ENCODE results near the gene ADM2. TPM values are rescaled to one million over a fixed set of nuclear protein-coding genes. Genes with fewer than 3 reads are reported as not detected.

Gene ADM2
- total and polyA plus RNA-seq, 2 of the 13 experiments (the other 11 are each of a cell fraction or from before 2014, with no cell fraction given) = 1.2 to 3.0 TPM

DNA sequence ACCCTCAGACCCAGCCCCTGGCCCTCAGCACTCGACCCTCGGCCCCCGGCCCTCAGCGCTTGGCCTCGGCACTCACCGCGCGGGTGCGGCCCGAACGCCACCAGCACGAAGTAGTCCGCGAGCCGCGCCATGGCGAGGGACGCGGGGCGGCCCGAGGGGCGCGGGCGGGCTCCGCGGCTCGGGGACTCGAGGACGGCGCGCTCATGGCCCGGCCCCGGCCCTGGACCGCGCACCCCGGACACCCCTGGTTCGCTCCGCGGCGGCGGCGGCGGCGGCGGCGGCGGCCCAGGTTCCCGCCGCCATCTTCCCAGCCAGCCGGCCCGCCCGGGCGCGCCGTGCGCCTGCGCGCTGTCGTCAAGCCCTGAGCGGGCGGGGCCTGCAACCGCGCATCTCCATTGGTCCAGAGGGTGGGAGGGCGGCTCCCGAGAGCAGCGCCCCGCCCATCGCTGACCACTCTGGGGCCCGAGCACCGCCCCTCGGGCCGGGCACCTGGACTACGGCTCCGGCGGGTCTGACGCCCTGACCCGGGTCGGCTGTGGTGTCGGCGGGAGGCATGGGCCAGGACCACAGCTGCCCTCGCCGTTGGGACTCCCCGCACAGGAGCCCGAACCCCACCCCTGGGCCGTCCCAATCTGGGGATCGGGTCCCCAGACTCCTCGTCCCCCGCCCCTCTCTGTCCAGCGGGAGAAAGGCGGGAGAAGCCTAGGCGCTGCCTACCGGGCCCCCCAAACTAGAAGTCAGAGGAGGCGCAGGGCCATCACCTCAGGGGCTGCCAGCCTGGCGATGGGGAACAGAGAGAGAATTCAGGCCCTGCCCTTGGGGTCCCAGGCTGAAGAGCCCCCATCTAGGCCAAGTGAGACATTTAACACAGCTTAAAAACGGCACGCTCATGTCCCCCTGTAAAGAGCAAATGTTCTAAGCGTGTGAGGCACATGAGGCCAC, 6.4 kb upstream of the ADM2 start, which contains the start of gene SBF1 (continued):
- TF ChIP-seq ZNF660 (CRISPR knock-in tag; IDR thresholded peaks at IDR 0.05; ENCODE audit: borderline replicate concordance, low read depth) = no peak
- TF ChIP-seq, protein P1, sequence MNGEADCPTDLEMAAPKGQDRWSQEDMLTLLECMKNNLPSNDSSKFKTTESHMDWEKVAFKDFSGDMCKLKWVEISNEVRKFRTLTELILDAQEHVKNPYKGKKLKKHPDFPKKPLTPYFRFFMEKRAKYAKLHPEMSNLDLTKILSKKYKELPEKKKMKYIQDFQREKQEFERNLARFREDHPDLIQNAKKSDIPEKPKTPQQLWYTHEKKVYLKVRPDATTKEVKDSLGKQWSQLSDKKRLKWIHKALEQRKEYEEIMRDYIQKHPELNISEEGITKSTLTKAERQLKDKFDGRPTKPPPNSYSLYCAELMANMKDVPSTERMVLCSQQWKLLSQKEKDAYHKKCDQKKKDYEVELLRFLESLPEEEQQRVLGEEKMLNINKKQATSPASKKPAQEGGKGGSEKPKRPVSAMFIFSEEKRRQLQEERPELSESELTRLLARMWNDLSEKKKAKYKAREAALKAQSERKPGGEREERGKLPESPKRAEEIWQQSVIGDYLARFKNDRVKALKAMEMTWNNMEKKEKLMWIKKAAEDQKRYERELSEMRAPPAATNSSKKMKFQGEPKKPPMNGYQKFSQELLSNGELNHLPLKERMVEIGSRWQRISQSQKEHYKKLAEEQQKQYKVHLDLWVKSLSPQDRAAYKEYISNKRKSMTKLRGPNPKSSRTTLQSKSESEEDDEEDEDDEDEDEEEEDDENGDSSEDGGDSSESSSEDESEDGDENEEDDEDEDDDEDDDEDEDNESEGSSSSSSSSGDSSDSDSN (CRISPR knock-in tag; IDR thresholded peaks at IDR 0.05) = peak; percentile 32; the same call in 1 of the 2 replicates
- TF ChIP-seq, protein P2, sequence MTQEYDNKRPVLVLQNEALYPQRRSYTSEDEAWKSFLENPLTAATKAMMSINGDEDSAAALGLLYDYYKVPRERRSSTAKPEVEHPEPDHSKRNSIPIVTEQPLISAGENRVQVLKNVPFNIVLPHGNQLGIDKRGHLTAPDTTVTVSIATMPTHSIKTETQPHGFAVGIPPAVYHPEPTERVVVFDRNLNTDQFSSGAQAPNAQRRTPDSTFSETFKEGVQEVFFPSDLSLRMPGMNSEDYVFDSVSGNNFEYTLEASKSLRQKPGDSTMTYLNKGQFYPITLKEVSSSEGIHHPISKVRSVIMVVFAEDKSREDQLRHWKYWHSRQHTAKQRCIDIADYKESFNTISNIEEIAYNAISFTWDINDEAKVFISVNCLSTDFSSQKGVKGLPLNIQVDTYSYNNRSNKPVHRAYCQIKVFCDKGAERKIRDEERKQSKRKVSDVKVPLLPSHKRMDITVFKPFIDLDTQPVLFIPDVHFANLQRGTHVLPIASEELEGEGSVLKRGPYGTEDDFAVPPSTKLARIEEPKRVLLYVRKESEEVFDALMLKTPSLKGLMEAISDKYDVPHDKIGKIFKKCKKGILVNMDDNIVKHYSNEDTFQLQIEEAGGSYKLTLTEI (CRISPR knock-in tag; conservative IDR thresholded peaks at IDR 0.05) = no peak
- no peak for TF ChIP-seq ZNF24 (IDR thresholded peaks at IDR 0.05)
- no peak; the same call in 1 of the 2 replicates for TF ChIP-seq NR2F2 (IDR thresholded peaks at IDR 0.05; ENCODE audit: borderline replicate concordance, low read depth)
- TF ChIP-seq ZNF282 (IDR thresholded peaks at IDR 0.05; ENCODE audit: partially characterized antibody) = no peak
- TF ChIP-seq CENPX (CRISPR knock-in tag; IDR thresholded peaks at IDR 0.05) = no peak
- TF ChIP-seq SALL1 (CRISPR knock-in tag; IDR thresholded peaks at IDR 0.05) = peak; percentile 63
- TF ChIP-seq ZNF44 (CRISPR knock-in tag; IDR thresholded peaks at IDR 0.05) = no peak
- no peak for TF ChIP-seq STAG1 (CRISPR knock-in tag; IDR thresholded peaks at IDR 0.05)
- no peak for TF ChIP-seq MBD4 (IDR thresholded peaks at IDR 0.05; ENCODE audit: borderline replicate concordance, low read length)
- TF ChIP-seq, protein P3, sequence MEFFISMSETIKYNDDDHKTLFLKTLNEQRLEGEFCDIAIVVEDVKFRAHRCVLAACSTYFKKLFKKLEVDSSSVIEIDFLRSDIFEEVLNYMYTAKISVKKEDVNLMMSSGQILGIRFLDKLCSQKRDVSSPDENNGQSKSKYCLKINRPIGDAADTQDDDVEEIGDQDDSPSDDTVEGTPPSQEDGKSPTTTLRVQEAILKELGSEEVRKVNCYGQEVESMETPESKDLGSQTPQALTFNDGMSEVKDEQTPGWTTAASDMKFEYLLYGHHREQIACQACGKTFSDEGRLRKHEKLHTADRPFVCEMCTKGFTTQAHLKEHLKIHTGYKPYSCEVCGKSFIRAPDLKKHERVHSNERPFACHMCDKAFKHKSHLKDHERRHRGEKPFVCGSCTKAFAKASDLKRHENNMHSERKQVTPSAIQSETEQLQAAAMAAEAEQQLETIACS (CRISPR knock-in tag; IDR thresholded peaks at IDR 0.05) = no peak
- TF ChIP-seq, protein P4, sequence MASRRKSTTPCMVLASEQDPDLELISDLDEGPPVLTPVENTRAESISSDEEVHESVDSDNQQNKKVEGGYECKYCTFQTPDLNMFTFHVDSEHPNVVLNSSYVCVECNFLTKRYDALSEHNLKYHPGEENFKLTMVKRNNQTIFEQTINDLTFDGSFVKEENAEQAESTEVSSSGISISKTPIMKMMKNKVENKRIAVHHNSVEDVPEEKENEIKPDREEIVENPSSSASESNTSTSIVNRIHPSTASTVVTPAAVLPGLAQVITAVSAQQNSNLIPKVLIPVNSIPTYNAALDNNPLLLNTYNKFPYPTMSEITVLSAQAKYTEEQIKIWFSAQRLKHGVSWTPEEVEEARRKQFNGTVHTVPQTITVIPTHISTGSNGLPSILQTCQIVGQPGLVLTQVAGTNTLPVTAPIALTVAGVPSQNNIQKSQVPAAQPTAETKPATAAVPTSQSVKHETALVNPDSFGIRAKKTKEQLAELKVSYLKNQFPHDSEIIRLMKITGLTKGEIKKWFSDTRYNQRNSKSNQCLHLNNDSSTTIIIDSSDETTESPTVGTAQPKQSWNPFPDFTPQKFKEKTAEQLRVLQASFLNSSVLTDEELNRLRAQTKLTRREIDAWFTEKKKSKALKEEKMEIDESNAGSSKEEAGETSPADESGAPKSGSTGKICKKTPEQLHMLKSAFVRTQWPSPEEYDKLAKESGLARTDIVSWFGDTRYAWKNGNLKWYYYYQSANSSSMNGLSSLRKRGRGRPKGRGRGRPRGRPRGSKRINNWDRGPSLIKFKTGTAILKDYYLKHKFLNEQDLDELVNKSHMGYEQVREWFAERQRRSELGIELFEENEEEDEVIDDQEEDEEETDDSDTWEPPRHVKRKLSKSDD (CRISPR knock-in tag; IDR thresholded peaks at IDR 0.05; ENCODE audit: low read depth) = no peak
- no peak for TF ChIP-seq GATAD1 (CRISPR knock-in tag; IDR thresholded peaks at IDR 0.05)
- TF ChIP-seq GATAD2A (CRISPR knock-in tag; IDR thresholded peaks at IDR 0.05) = 0 out of 2 replicates have a peak, but pooled peaks have one; percentile 14
- TF ChIP-seq, protein P5, sequence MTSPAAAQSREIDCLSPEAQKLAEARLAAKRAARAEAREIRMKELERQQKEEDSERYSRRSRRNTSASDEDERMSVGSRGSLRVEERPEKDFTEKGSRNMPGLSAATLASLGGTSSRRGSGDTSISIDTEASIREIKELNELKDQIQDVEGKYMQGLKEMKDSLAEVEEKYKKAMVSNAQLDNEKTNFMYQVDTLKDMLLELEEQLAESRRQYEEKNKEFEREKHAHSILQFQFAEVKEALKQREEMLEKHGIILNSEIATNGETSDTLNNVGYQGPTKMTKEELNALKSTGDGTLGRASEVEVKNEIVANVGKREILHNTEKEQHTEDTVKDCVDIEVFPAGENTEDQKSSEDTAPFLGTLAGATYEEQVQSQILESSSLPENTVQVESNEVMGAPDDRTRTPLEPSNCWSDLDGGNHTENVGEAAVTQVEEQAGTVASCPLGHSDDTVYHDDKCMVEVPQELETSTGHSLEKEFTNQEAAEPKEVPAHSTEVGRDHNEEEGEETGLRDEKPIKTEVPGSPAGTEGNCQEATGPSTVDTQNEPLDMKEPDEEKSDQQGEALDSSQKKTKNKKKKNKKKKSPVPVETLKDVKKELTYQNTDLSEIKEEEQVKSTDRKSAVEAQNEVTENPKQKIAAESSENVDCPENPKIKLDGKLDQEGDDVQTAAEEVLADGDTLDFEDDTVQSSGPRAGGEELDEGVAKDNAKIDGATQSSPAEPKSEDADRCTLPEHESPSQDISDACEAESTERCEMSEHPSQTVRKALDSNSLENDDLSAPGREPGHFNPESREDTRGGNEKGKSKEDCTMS (CRISPR knock-in tag; conservative IDR thresholded peaks at IDR 0.05) = no peak
- TF ChIP-seq AGO1 (IDR thresholded peaks at IDR 0.05; ENCODE audit: low read depth, low read length, poor library complexity, severe bottlenecking) = no peak
- no peak for TF ChIP-seq U2AF1 (optimal IDR thresholded peaks at IDR 0.05; ENCODE audit: low read depth, low read length)

Measured in HepG2 (cell line).